Omental fat pad (tissue), 4 donors: ENCODE measurements around the gene NCOA1. TPM values are rescaled to one million over a fixed set of nuclear protein-coding genes. Genes with fewer than 3 reads are reported as not detected.

Experiments
- ATAC-seq: fragments of 150-250 bp; one replicate; pipeline ENCODE4 v1.9.1; 2016; ENCODE audit warnings: mild to moderate bottlenecking, moderate library complexity; ENCODE audit not compliant: low FRiP score
- DNase-seq: peaks from one replicate; pipeline ENCODE4 v3.0.0-alpha.2; 2019; ENCODE audit warnings: low spot score
- CTCF ChIP-seq, 3 donors: fragments of 450-650 bp; IDR thresholded peaks; one replicate each; pipeline ENCODE4 v1.5.1; 2016 to 2017; ENCODE audit warnings: antibody characterized with exemption in 3 of 3, mild to moderate bottlenecking in 3 of 3, moderate library complexity in 2 of 3
- total RNA-seq, 4 donors: library from RNA; depleted of rRNA; stranded (reverse); fragments of >200 nt; gene quantifications; one replicate each; pipeline ENCODE4 v1.1.0, GENCODE V29; 2016

NCOA1 gene
- total RNA-seq, 4 donors from 2014 or later = 46.8 to 80.1 (median 50.1) TPM

- ATAC-seq = no peak
- TF ChIP-seq CTCF (IDR thresholded peaks at IDR 0.05) = no peak
Observed at GRCh38 chr2:24771764-24772586, 280.9 kb downstream of the NCOA1 start.

GRCh38 chr2:24774373-24774772 lies 283.3 kb downstream of the NCOA1 start:
- no peak for TF ChIP-seq CTCF (IDR thresholded peaks at IDR 0.05)
- no peak for DNase-seq
- ATAC-seq = no peak

More at GRCh38 chr2:24771764-24772586, 280.9 kb downstream of the NCOA1 start:
- no peak for DNase-seq

GRCh38 chr2:24779116-24779515 lies 288.1 kb downstream of the NCOA1 start:
- ATAC-seq = no peak

GRCh38 chr2:24783641-24784040 lies 292.6 kb downstream of the NCOA1 start:
- DNase-seq (no peak), ATAC-seq (no peak)

More at GRCh38 chr2:24779116-24779515, 288.1 kb downstream of the NCOA1 start:
- TF ChIP-seq CTCF (IDR thresholded peaks at IDR 0.05) = no peak
- no peak for DNase-seq

GRCh38 chr2:24785671-24786321 lies 294.7 kb downstream of the NCOA1 start:
- DNase-seq = no peak
- no peak for ATAC-seq
- no peak for TF ChIP-seq CTCF (IDR thresholded peaks at IDR 0.05)

More at GRCh38 chr2:24783641-24784040, 292.6 kb downstream of the NCOA1 start:
- TF ChIP-seq CTCF (IDR thresholded peaks at IDR 0.05) = no peak

GRCh38 chr2:24787532-24787931 lies 296.5 kb downstream of the NCOA1 start:
- TF ChIP-seq CTCF (IDR thresholded peaks at IDR 0.05) = no peak
- ATAC-seq (no peak), DNase-seq (no peak)
